Measurements from ENCODE around the gene GCLC. TPM values are rescaled to one million over a fixed set of nuclear protein-coding genes. Genes with fewer than 3 reads are reported as not detected.
"Not testable (repeated sequence)": the region's sequence is repeated elsewhere in the genome, so short reads cannot be mapped to it uniquely, and the experiment has no call there.

Gene GCLC
- polyA plus RNA-seq, 1 donor from 2014 or later = 10.4 TPM

- H3K4me3 ChIP-seq (ENCODE audit: low read length); H3K79me2 ChIP-seq (replicated peaks; ENCODE audit: insufficient read depth, low read length); H4K20me1 ChIP-seq (ENCODE audit: insufficient read depth); H3F3A ChIP-seq (ENCODE audit: insufficient read depth, low read length, poor library complexity, severe bottlenecking); H3K27ac ChIP-seq (ENCODE audit: low read length); H2AFZ ChIP-seq (ENCODE audit: low read depth, low read length); H3K9me3 ChIP-seq (ENCODE audit: low read length); H3K27me3 ChIP-seq (ENCODE audit: insufficient read depth, low read depth, low read length); H3K9me2 ChIP-seq (ENCODE audit: insufficient read depth, low read length); H3K36me3 ChIP-seq (ENCODE audit: insufficient read depth, low read length); H3K9ac ChIP-seq (ENCODE audit: low read length); H3K4me2 ChIP-seq (ENCODE audit: low read length): not testable (repeated sequence)
Observed at GRCh38 chr6:53480774-53481173, 64.1 kb downstream of the GCLC start.

GRCh38 chr6:53479871-53480270, 65.0 kb downstream of the GCLC start:
- Histone ChIP-seq H3K27me3 (ENCODE audit: insufficient read depth, low read depth, low read length) (no peaks in the 10 kb centered on the region), H3K4me3 (ENCODE audit: low read length) (no peak overlapping the region), H3K9me3 (ENCODE audit: low read length) (no peaks in the 10 kb centered on the region), H3K4me2 (ENCODE audit: low read length) (no peak overlapping the region), H3F3A (ENCODE audit: insufficient read depth, low read length, poor library complexity, severe bottlenecking) (no peaks in the 10 kb centered on the region), H3K36me3 (ENCODE audit: insufficient read depth, low read length) (no peaks in the 10 kb centered on the region), H3K79me2 (replicated peaks; ENCODE audit: insufficient read depth, low read length) (no peaks in the 10 kb centered on the region), H3K9ac (ENCODE audit: low read length) (no peak overlapping the region), H2AFZ (ENCODE audit: low read depth, low read length) (no peak overlapping the region), H3K27ac (ENCODE audit: low read length) (no peak overlapping the region), H3K9me2 (ENCODE audit: insufficient read depth, low read length) (no peaks in the 10 kb centered on the region), H4K20me1 (ENCODE audit: insufficient read depth) (no peaks in the 10 kb centered on the region)
- TF ChIP-seq TAF1 (IDR thresholded peaks at IDR 0.05; ENCODE audit: low read depth) (no peak), SMC3 (conservative IDR thresholded peaks at IDR 0.05; ENCODE audit: poor library complexity) (no peak), EP300 (conservative IDR thresholded peaks at IDR 0.05; ENCODE audit: poor library complexity, severe bottlenecking) (no peak), MXI1 (conservative IDR thresholded peaks at IDR 0.05; ENCODE audit: poor library complexity, severe bottlenecking) (no peak), POLR2AphosphoS5 (IDR thresholded peaks at IDR 0.05) (no peak), RAD21 (conservative IDR thresholded peaks at IDR 0.05) (no peak), REST (IDR thresholded peaks at IDR 0.05; ENCODE audit: borderline replicate concordance) (no peak)

DNA sequence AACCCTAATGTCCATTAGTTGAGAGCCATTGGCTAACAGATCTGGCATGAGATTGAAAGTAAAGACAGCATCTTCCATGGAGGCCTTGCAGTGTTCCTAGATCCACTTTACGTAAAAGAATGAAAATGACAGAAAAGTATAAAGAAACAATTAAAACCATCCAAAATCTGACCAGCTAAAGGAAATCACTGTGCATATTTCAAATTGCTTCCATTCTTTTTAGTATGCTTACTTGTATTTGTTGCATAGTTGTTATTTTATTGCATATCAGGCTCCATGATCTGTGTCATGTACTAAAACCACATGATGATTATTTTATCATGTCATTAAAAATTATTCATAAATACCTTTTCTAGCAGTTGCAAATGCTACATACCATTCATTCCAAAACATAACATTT, 67.9 kb downstream of the GCLC start:
- no peak for TF ChIP-seq RAD21 (conservative IDR thresholded peaks at IDR 0.05)
- no peak for TF ChIP-seq TAF1 (IDR thresholded peaks at IDR 0.05; ENCODE audit: low read depth)
- TF ChIP-seq EZH2 (IDR thresholded peaks at IDR 0.05; ENCODE audit: borderline replicate concordance, insufficient read depth, low read length, poor library complexity, severe bottlenecking) = no peak
- no peak for TF ChIP-seq EP300 (conservative IDR thresholded peaks at IDR 0.05; ENCODE audit: poor library complexity, severe bottlenecking)
- TF ChIP-seq MXI1 (conservative IDR thresholded peaks at IDR 0.05; ENCODE audit: poor library complexity, severe bottlenecking) = no peak
- TF ChIP-seq, protein P1, sequence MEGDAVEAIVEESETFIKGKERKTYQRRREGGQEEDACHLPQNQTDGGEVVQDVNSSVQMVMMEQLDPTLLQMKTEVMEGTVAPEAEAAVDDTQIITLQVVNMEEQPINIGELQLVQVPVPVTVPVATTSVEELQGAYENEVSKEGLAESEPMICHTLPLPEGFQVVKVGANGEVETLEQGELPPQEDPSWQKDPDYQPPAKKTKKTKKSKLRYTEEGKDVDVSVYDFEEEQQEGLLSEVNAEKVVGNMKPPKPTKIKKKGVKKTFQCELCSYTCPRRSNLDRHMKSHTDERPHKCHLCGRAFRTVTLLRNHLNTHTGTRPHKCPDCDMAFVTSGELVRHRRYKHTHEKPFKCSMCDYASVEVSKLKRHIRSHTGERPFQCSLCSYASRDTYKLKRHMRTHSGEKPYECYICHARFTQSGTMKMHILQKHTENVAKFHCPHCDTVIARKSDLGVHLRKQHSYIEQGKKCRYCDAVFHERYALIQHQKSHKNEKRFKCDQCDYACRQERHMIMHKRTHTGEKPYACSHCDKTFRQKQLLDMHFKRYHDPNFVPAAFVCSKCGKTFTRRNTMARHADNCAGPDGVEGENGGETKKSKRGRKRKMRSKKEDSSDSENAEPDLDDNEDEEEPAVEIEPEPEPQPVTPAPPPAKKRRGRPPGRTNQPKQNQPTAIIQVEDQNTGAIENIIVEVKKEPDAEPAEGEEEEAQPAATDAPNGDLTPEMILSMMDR (IDR thresholded peaks at IDR 0.05; ENCODE audit: poor library complexity, severe bottlenecking) = no peak
- no peak for TF ChIP-seq POLR2AphosphoS5 (IDR thresholded peaks at IDR 0.05)

More for the DNA sequence above, 67.9 kb downstream of the GCLC start:
- H3K4me3 ChIP-seq (ENCODE audit: low read length) = no peak overlapping the region
- H3K36me3 ChIP-seq (ENCODE audit: insufficient read depth, low read length) = no peaks in the 10 kb centered on the region
- H3K27me3 ChIP-seq (ENCODE audit: insufficient read depth, low read depth, low read length) = no peaks in the 10 kb centered on the region
- H4K20me1 ChIP-seq (ENCODE audit: insufficient read depth) = no peaks in the 10 kb centered on the region
- no peak overlapping the region for H3K9ac ChIP-seq (ENCODE audit: low read length)
- H2AFZ ChIP-seq (ENCODE audit: low read depth, low read length) = no peak overlapping the region
- no peaks in the 10 kb centered on the region for H3F3A ChIP-seq (ENCODE audit: insufficient read depth, low read length, poor library complexity, severe bottlenecking)
- no peaks in the 10 kb centered on the region for H3K79me2 ChIP-seq (replicated peaks; ENCODE audit: insufficient read depth, low read length)
- no peaks in the 10 kb centered on the region for H3K9me2 ChIP-seq (ENCODE audit: insufficient read depth, low read length)
- H3K4me2 ChIP-seq (ENCODE audit: low read length) = no peak overlapping the region
- H3K9me3 ChIP-seq (ENCODE audit: low read length) = no peaks in the 10 kb centered on the region
- H3K27ac ChIP-seq (ENCODE audit: low read length) = no peak overlapping the region

Data from neural cell (in vitro differentiated cells).